ENCODE data around the gene TMPRSS6. TPM values are rescaled to one million over a fixed set of nuclear protein-coding genes. Genes with fewer than 3 reads are reported as not detected.

The TMPRSS6 gene
- total RNA-seq, 4 donors from 2014 or later = 0.27 to 0.88 TPM; not detected in 2

- Histone ChIP-seq H3K4me1 (no peaks in the 10 kb centered on the region), H3K4me3 (no peak overlapping the region), H3K27ac (no peak overlapping the region), H3K36me3 (no peaks in the 10 kb centered on the region), H3K27me3 (no peaks in the 10 kb centered on the region), H3K9me3 (no peaks in the 10 kb centered on the region)
- no peak for DNase-seq
- no peak for TF ChIP-seq POLR2A (IDR thresholded peaks at IDR 0.05)
- TF ChIP-seq CTCF (IDR thresholded peaks at IDR 0.05) = no peak
These were observed 45.6 kb upstream of the TMPRSS6 start for GRCh38 chr22:37154925-37155712.

- Histone ChIP-seq H3K4me3 (no peak overlapping the region), H3K27me3 (no peaks in the 10 kb centered on the region), H3K9me3 (no peaks in the 10 kb centered on the region), H3K36me3 (no peaks in the 10 kb centered on the region), H3K4me1 (no peaks in the 10 kb centered on the region), H3K27ac (no peak overlapping the region)
- DNase-seq = no peak
- no peak for TF ChIP-seq CTCF (IDR thresholded peaks at IDR 0.05)
- no peak for TF ChIP-seq POLR2A (IDR thresholded peaks at IDR 0.05)
These were observed 44.4 kb upstream of the TMPRSS6 start for GRCh38 chr22:37153901-37154300.

GRCh38 chr22:37151401-37151800 is 41.9 kb upstream of the TMPRSS6 start:
- TF ChIP-seq CTCF (IDR thresholded peaks at IDR 0.05) (no peak), POLR2A (IDR thresholded peaks at IDR 0.05) (no peak)
- H3K36me3 ChIP-seq = no peaks in the 10 kb centered on the region

GRCh38 chr22:37150701-37151100 is 41.2 kb upstream of the TMPRSS6 start:
- no peaks in the 10 kb centered on the region for H3K27me3 ChIP-seq
- DNase-seq = no peak
- peaks cover 0 to 4% (median 0%) of the 10 kb centered on the region in 4 donors for H3K4me1 ChIP-seq
- H3K9me3 ChIP-seq = no peaks in the 10 kb centered on the region
- H3K4me3 ChIP-seq = no peak overlapping the region
- peak overlapping the region in 2 of 4 donors; percentile 76 to 81 for H3K27ac ChIP-seq
- no peaks in the 10 kb centered on the region for H3K36me3 ChIP-seq
- no peak for TF ChIP-seq POLR2A (IDR thresholded peaks at IDR 0.05)
- TF ChIP-seq CTCF (IDR thresholded peaks at IDR 0.05) = no peak

More at GRCh38 chr22:37151401-37151800, 41.9 kb upstream of the TMPRSS6 start:
- H3K27me3 ChIP-seq = no peaks in the 10 kb centered on the region
- no peak overlapping the region for H3K27ac ChIP-seq
- H3K4me3 ChIP-seq = no peak overlapping the region
- H3K9me3 ChIP-seq = no peaks in the 10 kb centered on the region
- no peaks in the 10 kb centered on the region for H3K4me1 ChIP-seq
- no peak for DNase-seq

GRCh38 chr22:37148742-37149665 is 39.5 kb upstream of the TMPRSS6 start:
- TF ChIP-seq CTCF (IDR thresholded peaks at IDR 0.05) = no peak
- no peak for TF ChIP-seq POLR2A (IDR thresholded peaks at IDR 0.05)
- Histone ChIP-seq H3K27me3 (no peaks in the 10 kb centered on the region), H3K36me3 (no peaks in the 10 kb centered on the region), H3K27ac (peak overlapping the region; percentile 58 to 81 (median 76)), H3K4me1 (peaks cover 0 to 12% (median 0%) of the 10 kb centered on the region in 4 donors), H3K9me3 (no peaks in the 10 kb centered on the region), H3K4me3 (peak overlapping the region; percentile 35 to 44 (median 39))
- DNase-seq = no peak

All from Peyer's patch (tissue), 4 donors.